Omental fat pad (tissue), 4 donors: ENCODE data around the gene PRKCE. TPM values are rescaled to one million over a fixed set of nuclear protein-coding genes. Genes with fewer than 3 reads are reported as not detected.

Experiments used
- ATAC-seq: fragments of 150-250 bp; one replicate; pipeline ENCODE4 v1.9.1; 2016; ENCODE audit warnings: mild to moderate bottlenecking, moderate library complexity; ENCODE audit not compliant: low FRiP score
- DNase-seq: peaks from one replicate; pipeline ENCODE4 v3.0.0-alpha.2; 2019; ENCODE audit warnings: low spot score
- total RNA-seq, 4 donors: library from RNA; depleted of rRNA; stranded (reverse); fragments of >200 nt; gene quantifications; one replicate each; pipeline ENCODE4 v1.1.0, GENCODE V29; 2016
- TF ChIP-seq, protein P1 (sequence below), 3 donors: fragments of 450-650 bp; IDR thresholded peaks; one replicate each; pipeline ENCODE4 v1.5.1; 2016 to 2017; ENCODE audit warnings: antibody characterized with exemption in 3 of 3, mild to moderate bottlenecking in 3 of 3, moderate library complexity in 2 of 3

Gene PRKCE
- total RNA-seq, 4 donors from 2014 or later, result 8.8 to 24.3 (median 14.0) TPM

DNA sequence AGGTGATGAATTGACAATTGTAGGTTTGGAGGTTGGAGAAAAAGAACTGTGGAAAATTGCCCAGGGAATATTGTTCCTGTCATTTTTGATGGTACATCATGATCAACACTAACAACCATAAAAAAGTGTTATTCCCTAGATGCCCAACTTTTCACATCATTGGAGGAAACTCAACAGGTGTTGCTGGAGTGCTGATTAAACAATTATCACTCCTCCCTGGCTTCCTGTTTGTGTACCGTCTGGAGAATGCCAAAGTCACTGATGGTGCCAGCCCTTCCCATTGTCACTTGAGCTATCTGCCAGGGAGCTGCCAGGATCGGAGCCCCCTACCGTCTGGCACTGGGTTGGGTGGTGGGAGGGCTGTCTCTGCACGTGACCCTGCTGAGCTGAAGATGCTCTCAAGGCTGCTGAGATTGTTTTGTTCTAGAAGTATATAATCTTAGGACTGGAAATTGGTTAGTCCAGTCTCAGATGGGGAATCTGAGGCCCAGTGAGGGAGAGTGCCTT is 156.9 kb downstream of the PRKCE start:
- TF ChIP-seq, protein P1, sequence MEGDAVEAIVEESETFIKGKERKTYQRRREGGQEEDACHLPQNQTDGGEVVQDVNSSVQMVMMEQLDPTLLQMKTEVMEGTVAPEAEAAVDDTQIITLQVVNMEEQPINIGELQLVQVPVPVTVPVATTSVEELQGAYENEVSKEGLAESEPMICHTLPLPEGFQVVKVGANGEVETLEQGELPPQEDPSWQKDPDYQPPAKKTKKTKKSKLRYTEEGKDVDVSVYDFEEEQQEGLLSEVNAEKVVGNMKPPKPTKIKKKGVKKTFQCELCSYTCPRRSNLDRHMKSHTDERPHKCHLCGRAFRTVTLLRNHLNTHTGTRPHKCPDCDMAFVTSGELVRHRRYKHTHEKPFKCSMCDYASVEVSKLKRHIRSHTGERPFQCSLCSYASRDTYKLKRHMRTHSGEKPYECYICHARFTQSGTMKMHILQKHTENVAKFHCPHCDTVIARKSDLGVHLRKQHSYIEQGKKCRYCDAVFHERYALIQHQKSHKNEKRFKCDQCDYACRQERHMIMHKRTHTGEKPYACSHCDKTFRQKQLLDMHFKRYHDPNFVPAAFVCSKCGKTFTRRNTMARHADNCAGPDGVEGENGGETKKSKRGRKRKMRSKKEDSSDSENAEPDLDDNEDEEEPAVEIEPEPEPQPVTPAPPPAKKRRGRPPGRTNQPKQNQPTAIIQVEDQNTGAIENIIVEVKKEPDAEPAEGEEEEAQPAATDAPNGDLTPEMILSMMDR (IDR thresholded peaks at IDR 0.05), result no peak
- no peak for DNase-seq
- ATAC-seq, result no peak

DNA sequence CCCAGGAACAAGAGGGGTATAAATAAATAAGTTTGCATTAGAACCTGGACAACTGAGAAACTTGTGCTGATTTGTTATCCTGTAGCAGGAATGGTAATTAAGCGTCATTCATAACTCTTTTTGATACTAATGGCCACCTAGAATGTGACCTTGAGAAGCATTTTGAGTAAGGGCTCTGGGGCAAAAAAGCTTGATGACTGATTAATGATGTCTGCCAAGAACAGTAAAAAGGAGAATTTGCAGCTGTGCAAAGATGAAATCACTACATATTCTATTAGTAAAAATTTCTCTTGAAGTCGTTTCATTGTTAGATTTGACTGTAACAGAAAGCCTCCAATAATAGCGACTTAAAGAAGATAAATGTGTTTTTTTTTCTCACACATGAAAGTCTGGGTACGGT is 157.7 kb downstream of the PRKCE start:
- TF ChIP-seq, protein P1 (IDR thresholded peaks at IDR 0.05), result no peak
- DNase-seq (no peak), ATAC-seq (no peak)

DNA sequence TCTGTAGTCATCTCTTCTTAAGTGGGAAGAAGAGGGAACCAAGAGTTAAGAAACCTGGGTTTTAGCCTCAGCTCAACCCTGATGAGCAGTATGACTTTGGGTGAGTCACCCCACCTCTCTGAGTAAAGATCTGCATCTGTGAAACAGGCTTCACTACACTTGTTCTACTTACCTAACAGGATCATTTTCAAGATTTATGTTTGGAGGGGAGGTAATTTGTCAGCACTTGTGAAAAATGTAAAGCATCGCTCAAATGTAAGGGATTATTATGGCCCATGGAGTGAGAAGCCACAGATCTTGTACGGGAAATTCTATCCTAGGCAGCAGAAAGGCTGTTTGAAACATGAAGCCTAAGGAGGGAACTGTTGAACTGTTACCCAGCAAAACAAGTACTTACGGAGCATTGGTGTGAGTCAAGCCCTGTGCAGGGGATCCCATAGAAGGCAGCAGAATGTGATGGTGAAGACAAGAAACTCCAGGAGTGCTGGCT is 160.6 kb downstream of the PRKCE start:
- TF ChIP-seq, protein P1 (IDR thresholded peaks at IDR 0.05), result no peak
- DNase-seq, result no peak
- ATAC-seq, result no peak

DNA sequence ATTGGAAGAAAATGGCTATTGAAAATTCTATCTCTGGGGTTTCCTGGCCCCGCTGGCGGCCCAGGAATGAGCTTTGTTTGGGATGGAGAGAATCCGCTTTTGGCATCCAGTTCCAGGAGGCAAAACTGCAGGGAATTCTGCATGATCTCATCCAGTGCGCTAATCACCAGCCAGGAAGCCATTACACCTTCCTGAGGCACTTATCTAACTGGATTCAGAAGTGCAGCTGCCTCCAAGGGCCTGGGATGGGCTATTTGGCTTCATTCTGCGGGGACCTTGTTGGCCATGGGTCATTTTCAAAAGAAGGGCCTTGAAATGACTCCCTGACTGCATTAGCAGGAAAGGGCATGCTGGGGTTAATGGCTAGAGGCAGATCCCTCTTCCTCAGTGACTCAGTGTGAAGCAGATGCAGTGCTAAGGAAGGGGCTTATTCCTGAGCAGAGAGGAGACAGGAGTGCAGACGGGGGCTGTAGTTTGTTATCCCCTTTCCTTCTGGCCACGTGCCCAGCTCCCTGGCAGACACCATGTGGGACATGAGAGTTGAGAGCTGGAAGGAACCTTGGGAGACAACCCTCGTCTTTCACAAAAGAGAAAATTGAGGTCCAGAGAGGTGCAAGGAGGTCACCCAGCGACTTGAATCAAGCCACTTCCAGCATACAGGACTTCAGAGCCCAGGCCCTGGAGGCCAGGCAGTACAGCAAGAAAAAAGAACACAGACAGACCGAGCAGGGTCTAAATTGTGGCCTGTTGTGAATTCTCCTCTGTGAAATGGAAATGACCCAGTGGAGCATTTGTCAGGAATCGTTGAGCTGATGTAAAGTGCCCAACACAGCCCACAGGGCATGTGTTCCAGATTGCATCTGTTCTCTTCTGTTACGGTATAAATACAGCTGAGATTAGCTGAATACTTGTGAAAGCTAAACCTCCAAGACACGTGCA is 161.8 kb downstream of the PRKCE start:
- DNase-seq, result no peak
- TF ChIP-seq, protein P1 (IDR thresholded peaks at IDR 0.05), result no peak
- no peak for ATAC-seq

DNA sequence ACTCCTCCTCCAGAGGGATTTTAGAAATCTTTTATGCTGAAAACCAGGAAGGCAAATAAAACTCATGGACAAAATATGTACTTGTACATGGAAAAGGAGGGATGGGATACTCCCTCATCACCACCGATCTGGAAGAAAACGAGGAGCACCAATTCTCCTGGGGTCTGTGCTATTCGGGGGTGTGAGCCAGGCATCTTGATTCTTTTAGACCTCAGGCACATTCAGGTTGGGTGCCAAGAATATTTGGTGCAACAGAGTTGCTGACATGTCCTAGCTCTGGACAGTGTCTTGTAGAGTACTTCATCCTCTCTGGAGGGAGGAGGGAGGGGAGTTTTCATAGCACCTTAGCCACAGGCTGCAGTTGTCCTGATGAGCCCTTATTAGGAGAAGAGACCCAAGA is 163.0 kb downstream of the PRKCE start:
- TF ChIP-seq, protein P1 (IDR thresholded peaks at IDR 0.05), result no peak
- DNase-seq, result no peak
- ATAC-seq, result no peak

DNA sequence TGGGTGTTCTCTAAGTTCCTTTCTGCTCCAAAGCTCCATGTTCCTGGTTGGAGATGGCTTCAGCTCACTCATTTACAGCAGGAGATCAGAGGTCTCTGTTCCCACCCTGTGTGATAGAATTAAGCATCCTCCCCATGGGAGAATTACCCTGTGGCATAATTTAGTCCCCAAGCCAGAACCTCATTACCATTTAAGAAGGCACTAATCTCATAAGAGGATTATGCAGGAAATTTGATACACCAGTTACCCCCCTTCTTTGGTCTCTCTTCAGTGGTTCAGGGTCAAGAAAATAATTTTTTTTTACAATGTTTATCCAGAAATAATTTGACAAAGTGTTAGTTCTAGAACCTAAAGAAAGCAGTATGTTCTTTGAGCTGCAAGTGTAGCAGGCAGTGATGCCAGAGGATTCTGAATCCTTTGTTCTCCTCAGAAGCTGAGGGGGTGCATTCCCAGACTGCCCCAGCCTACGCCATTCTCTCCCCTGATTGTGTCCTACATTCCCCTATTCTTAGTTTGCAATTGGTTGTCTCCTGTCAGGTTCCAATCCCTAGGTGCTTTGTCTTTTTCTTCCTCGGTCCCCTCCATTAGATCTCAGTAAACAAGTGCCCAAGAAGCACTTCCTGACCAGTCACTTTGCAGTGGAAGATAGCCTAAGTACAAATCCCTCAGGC is 163.6 kb downstream of the PRKCE start:
- no peak for DNase-seq
- TF ChIP-seq, protein P1 (IDR thresholded peaks at IDR 0.05), result no peak
- no peak for ATAC-seq
